ENCODE data around the gene NEU1. TPM values are rescaled to one million over a fixed set of nuclear protein-coding genes. Genes with fewer than 3 reads are reported as not detected.

The NEU1 gene
- total RNA-seq, 1 experiment from 2014 or later: 133 TPM

GRCh38 chr6:31879143-31879542 lies 16.5 kb upstream of the NEU1 start:
- no peaks in the 10 kb centered on the region for H3K9me3 Mint-ChIP-seq (ENCODE audit: low read depth, unreplicated experiment)
- no peak for TF ChIP-seq CTCF (IDR thresholded peaks at IDR 0.05; ENCODE audit: unreplicated experiment)
- peak; percentile 28 for DNase-seq
- BruUV-seq (replicated peaks): TSS peak; percentile 92
- H3K36me3 Mint-ChIP-seq (ENCODE audit: insufficient read depth, unreplicated experiment): peaks cover 86% of the 10 kb centered on the region
- CTCF ChIA-PET: interaction anchor here (0.5 to 1.1 kb wide), 3 partner anchors 8 to 80 kb away, joined by 3 read pairs; partner anchors contain the start of genes CFB, NELFE and SKIC2
- peak overlapping the region; percentile 88 for H3K4me3 Mint-ChIP-seq (ENCODE audit: low read depth, unreplicated experiment)
- H3K27ac Mint-ChIP-seq (ENCODE audit: unreplicated experiment): peak overlapping the region; percentile 89
- intact Hi-C loops (cut with micrococcal nuclease; ENCODE audit: unreplicated experiment): no loop called here
- peaks cover 49% of the 10 kb centered on the region for H3K4me1 Mint-ChIP-seq (ENCODE audit: low read depth, unreplicated experiment)
- H3K27me3 Mint-ChIP-seq (ENCODE audit: unreplicated experiment): no peaks in the 10 kb centered on the region

- H3K4me3 Mint-ChIP-seq (ENCODE audit: low read depth, unreplicated experiment): peak within 1 kb of the TSS; percentile 88
- peaks cover 86% of the 10 kb centered on the region for H3K36me3 Mint-ChIP-seq (ENCODE audit: insufficient read depth, unreplicated experiment)
- TF ChIP-seq CTCF (IDR thresholded peaks at IDR 0.05; ENCODE audit: unreplicated experiment): no peak
- CTCF ChIA-PET: interaction anchor here (0.5 to 1.1 kb wide), 4 partner anchors 9 to 153 kb away, joined by 3 read pairs; partner anchors contain the start of genes CFB, NELFE and SKIC2
- DNase-seq: peak; percentile 74
- BruUV-seq (replicated peaks): no TSS peak
- H3K9me3 Mint-ChIP-seq (ENCODE audit: low read depth, unreplicated experiment): no peaks in the 10 kb centered on the region
- H3K27ac Mint-ChIP-seq (ENCODE audit: unreplicated experiment): peak within 1 kb of the TSS; percentile 89
- H3K27me3 Mint-ChIP-seq (ENCODE audit: unreplicated experiment): no peaks in the 10 kb centered on the region
- H3K4me1 Mint-ChIP-seq (ENCODE audit: low read depth, unreplicated experiment): peaks cover 49% of the 10 kb centered on the region
- intact Hi-C loops (cut with micrococcal nuclease; ENCODE audit: unreplicated experiment): no loop called here
These were observed 16.1 kb upstream of the NEU1 start, which contains the start of gene SLC44A4 for GRCh38 chr6:31878726-31879125. Gene SLC44A4, minus strand, starts transcription at chr6:31878997. Its CDS starts 17 bp downstream, at chr6:31878980.

- H3K27me3 Mint-ChIP-seq (ENCODE audit: unreplicated experiment): no peaks in the 10 kb centered on the region
- DNase-seq: no peak
- H3K27ac Mint-ChIP-seq (ENCODE audit: unreplicated experiment): peak overlapping the region; percentile 89
These were observed 15.6 kb upstream of the NEU1 start for GRCh38 chr6:31878222-31878621.

GRCh38 chr6:31877651-31878161 lies 15.1 kb upstream of the NEU1 start:
- H3K9me3 Mint-ChIP-seq (ENCODE audit: low read depth, unreplicated experiment): no peaks in the 10 kb centered on the region
- H3K27ac Mint-ChIP-seq (ENCODE audit: unreplicated experiment): peak overlapping the region; percentile 89
- no peak for TF ChIP-seq CTCF (IDR thresholded peaks at IDR 0.05; ENCODE audit: unreplicated experiment)
- peaks cover 49% of the 10 kb centered on the region for H3K4me1 Mint-ChIP-seq (ENCODE audit: low read depth, unreplicated experiment)
- intact Hi-C loops (cut with micrococcal nuclease; ENCODE audit: unreplicated experiment): no loop called here
- peak; percentile 91 for DNase-seq
- BruUV-seq (replicated peaks): no TSS peak
- peaks cover 89% of the 10 kb centered on the region for H3K36me3 Mint-ChIP-seq (ENCODE audit: insufficient read depth, unreplicated experiment)
- H3K4me3 Mint-ChIP-seq (ENCODE audit: low read depth, unreplicated experiment): peak overlapping the region; percentile 88
- H3K27me3 Mint-ChIP-seq (ENCODE audit: unreplicated experiment): no peaks in the 10 kb centered on the region
- CTCF ChIA-PET: interaction anchor here (0.5 to 1.1 kb wide), 2 partner anchors 68 to 123 kb away, joined by 3 to 7 read pairs; partner anchors contain the start of gene CFB

More at GRCh38 chr6:31878222-31878621, 15.6 kb upstream of the NEU1 start:
- Mint-ChIP-seq H3K9me3 (ENCODE audit: low read depth, unreplicated experiment) (no peaks in the 10 kb centered on the region), H3K4me3 (ENCODE audit: low read depth, unreplicated experiment) (peak overlapping the region; percentile 88), H3K36me3 (ENCODE audit: insufficient read depth, unreplicated experiment) (peaks cover 90% of the 10 kb centered on the region), H3K4me1 (ENCODE audit: low read depth, unreplicated experiment) (peaks cover 49% of the 10 kb centered on the region)
- CTCF ChIA-PET: interaction anchor here (0.6 to 1.1 kb wide), 2 partner anchors 67 to 153 kb away, joined by 3 read pairs; partner anchors contain the start of gene CFB
- BruUV-seq (replicated peaks): no TSS peak
- intact Hi-C loops (cut with micrococcal nuclease; ENCODE audit: unreplicated experiment): no loop called here
- TF ChIP-seq CTCF (IDR thresholded peaks at IDR 0.05; ENCODE audit: unreplicated experiment): no peak
